GM04503 (cell line): ENCODE measurements around the gene ST3GAL3.
A peak's percentile ranks its signal among the peaks of the same experiment; 100 is the strongest.

Source experiments
- DNase-seq: peaks from one replicate; pipeline ENCODE4 v3.0.0-alpha.2; 2012; ENCODE audit warnings: low read depth

ST3GAL3 gene, protein sequence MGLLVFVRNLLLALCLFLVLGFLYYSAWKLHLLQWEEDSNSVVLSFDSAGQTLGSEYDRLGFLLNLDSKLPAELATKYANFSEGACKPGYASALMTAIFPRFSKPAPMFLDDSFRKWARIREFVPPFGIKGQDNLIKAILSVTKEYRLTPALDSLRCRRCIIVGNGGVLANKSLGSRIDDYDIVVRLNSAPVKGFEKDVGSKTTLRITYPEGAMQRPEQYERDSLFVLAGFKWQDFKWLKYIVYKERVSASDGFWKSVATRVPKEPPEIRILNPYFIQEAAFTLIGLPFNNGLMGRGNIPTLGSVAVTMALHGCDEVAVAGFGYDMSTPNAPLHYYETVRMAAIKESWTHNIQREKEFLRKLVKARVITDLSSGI

DNA sequence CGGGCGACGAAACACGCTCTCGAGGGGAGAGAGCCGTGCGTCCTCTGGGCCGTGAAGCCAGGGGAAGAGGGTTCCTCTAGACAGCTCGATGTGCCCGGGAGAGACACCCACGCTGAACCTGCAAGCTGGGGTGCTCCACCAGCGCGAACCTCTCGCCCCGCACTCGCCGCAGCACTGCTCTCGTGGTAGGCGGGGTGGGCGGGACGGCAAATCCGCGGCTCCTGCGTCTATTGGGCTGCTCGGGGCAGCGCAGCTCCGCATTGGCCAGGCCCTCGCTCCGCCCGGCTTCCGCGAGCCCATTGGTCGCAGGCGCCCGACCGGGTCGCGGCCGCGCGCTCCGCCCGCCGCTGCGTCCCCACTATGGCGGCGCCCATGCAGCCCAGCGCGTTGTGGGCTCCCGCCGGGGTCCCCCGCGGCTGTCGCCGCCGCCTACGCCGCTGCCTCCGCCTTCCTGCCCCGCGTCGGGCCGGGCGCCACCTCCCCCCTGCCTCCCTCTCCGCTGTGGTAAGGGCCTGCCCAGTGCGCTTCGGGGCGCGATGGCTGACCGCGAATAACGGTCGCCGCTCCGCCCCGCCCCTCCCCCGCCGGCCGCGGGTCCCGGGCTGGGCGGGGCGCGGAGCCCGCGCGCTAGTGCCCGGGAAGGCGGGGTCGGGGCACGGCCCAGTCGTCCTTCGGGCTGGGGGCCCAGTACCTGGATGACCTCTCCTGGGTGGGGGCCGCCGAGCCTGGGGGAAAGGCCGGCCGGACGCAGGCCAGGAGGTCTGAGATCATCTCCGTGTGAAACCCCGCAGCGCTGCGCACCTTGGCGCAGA is at the start of gene ST3GAL3:
Gene ST3GAL3, plus strand, starts transcription at position 347 of the 812 bp plus-strand sequence. CDS start 28,727 bp downstream, outside the sequence.
- no peak for DNase-seq

DNA sequence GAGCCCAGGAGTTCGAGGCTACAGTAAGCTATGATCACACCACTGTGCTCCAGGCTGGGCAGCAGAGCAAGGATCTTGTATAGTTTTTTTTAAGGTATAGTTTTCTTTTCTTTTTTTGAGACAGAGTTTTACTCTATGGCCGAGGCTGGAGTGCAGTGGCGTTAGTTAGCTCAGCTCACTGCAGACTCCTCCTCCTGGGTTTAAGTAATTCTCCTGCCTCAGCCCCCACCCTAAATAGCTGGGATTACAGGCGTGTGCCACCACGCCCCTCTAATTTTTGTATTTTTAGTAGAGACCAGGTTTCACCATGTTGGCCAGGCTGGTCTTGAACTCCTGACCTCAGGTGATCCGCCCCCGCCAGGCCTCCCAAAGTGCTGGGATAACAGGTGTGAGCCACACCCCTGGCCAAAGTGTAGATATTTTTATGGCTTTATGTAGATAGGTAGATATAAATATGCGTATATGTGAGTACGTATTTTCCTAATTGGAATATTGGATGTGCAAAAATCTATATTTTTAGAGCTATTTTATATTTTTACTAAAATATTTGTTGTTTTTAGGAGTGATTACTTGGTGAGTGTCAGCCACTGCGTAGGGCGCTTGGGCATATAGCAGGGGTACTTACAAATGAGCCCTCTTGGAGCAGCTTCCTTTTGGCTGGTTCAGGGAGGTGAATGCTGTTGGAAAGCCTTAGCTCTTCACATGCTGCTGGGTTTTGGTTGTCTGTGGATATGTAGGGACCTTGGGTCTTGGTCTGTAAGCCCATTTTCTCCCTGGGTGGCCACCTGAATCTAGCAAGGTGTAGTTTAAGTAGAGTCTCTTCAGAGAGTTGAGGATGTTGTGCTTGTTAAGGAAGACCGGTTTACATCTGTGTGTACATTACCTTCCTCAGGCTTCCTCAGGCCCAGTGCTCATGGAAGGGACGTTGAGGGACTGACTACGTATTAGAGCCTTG is 47.8 kb upstream of the ST3GAL3 start:
- no peak for DNase-seq

DNA sequence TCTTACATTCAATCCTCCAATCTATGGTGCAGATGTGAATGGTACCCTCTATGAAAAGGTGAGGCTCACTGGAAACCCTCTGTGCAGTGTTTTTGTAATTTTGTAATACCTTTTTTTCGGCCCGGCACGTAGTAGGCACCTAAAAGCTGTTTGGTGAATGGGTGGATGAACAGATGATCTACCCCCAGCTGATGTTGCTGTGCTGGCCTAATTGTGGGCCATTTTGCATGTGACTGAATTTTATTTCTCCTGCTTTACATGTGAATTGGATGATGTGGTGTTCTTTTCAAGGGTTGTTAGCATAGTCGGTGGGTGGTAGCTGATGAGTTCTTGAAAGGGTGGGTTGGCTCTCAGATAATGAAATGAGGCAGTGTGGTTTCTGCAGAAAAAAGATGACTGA is 47.0 kb upstream of the ST3GAL3 start:
- DNase-seq = no peak

DNA sequence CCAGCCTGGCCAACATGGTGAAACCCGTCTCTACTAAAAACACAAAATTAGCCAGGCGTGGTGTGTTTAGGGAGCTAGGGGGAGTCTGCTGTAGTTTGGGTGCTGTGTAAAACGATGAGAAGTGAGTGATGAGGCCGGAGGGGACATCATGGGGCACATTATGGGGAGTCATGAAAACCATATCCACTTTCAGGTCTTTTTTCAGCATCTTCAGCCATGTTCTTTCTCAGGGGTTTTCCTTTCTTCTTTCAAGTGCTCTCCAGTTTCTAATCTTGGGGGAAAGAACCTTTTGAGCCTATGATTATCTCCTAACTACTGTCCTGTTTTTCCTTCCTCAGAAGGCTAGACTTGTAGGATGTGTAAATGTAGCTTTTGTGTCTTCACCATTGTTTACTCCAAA is 43.0 kb upstream of the ST3GAL3 start:
- DNase-seq = no peak

DNA sequence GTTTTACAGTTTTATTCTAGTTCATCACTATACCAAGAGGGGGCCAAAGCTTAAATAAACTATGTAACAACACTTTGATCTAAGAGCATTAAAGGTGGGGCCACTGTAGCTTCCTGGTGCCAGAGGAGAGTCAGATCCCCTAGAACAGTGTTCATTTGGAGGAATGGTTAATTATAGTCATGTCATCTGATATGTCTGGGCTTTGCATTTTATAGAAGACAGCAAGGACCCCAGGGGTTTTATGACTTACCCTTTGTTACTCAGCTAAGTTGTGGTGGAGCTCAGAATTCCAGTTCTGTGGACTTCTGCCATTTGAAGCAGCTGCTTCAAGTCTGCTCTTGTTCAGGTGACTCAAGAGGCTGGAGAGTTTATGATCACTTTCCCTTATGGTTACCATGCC is 40.7 kb upstream of the ST3GAL3 start:
- DNase-seq = no peak

DNA sequence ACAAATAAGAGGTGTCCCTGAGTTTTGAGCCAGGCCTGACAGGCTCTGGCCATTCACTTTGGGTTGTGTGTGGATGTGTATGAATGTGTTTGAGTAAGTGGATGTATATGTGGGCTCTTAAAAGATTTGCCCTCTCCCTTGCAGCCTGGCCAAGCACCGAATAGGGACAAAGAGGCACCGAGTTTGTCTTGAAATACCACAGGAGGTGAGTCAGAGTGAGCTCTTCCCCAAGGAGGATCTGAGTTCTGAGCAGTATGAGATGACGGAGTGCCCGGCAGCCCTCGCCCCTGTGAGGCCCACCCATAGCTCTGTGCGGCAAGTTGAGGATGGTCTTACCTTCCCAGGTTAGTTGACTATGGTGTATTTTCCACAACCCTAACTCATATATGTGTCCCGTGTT is 38.4 kb upstream of the ST3GAL3 start:
- no peak for DNase-seq

DNA sequence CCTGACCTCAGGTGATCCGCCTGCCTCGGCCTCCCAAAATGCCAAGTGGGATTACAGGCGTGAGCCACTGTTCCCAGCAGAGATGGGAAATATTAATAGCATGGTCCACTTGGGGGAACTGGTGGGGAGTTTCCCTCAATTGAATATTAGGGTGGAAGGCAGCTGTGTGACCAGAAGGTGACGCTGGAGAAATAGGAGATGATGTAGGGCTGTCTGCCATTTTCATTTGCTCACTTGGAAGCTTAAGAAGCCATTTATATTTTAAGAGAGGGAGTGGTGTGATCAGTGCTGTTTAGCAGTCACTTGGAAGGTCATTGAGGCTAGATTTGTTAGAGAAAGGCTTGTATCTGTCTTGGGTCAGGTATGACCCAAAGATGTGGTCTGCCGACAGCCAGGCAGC is 37.5 kb upstream of the ST3GAL3 start:
- DNase-seq = no peak

DNA sequence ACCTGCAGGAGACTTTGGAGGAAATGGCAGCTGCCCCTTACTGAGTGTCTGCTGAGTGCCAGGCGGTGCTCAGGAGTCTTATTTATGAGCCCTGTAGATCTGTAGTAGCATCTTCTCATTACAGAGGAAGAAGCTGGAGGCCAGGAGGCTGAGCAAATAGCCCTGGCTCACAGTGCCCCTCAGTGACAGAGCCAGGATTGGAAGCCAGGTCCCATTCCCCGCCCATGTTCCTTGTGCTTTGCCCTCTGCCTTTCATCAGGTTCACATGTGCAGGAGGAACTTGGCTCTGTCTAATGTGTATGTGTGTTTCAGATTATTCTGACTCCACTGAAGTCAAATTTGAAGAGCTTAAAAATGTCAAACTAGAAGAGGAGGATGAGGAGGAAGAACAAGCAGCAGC is 36.1 kb upstream of the ST3GAL3 start:
- no peak for DNase-seq

DNA sequence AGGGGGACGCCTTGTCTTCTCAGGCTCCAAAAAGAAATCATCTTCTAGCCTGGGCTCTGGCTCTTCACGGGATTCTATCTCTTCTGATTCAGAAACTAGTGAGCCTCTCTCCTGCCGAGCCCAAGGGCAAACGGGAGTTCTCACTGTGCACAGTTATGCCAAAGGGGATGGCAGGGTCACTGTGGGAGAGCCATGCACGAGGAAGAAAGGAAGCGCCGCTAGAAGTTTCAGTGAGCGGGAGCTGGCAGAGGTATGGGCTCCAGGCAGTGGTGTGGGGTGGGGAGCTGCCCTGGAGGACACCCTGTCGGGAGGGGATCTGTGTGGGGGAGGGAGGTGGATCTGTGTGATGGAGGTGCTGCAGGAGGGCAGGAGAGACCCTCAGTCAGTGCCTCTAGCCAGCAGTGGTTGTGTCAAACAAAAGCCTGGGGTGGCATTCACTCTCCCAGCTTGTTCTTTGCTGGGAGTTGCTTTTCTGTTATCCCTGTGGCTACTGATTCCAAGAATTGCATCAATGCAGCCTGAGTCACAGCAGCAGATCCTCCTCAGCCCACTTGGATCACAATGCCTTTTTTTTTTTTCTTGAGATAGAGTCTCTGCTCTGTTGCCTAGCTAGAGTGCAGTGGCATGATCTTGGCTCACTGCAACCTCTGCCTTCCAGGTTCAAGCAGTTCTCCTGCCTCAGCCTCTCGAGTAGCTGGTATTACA is 35.6 kb upstream of the ST3GAL3 start:
- DNase-seq = peak; percentile 64

DNA sequence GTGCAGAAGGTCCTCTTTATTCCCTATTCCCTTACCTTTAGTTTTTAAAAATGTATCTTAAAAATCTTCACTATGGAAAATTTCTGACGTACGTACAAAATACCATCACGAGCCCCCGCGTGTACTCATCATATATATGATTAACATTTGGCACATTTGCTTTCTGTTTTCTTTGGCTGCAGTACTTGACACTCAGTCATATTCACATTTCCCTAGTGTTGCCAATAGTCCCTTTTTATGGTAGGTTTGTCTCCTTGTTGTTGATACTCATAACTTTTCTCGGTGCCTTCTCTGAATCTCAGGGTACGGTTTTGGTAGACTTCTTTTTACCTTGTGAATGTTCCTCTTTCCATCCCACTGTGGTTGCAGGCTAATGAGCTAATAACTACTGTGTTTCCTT is 34.1 kb upstream of the ST3GAL3 start:
- DNase-seq = no peak

DNA sequence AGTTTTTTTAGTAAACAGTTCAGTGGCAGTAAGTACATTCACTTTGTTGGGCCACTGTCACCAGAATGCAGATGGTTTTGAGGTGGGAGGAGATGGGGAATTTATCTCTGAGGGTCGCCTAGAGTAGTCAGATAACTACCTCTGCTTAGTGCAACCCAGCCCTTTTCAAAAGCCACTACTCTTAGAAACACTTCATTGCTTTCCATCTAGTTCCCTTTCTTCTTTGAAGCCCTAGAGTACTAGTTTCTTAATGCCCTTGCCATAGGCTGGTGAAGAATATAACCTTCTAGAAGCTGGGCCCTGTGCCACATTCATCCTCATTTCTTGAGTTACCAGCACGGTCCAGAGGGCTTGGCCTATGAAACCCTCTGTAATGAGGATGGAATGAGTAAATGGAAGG is 28.4 kb upstream of the ST3GAL3 start:
- DNase-seq = no peak

DNA sequence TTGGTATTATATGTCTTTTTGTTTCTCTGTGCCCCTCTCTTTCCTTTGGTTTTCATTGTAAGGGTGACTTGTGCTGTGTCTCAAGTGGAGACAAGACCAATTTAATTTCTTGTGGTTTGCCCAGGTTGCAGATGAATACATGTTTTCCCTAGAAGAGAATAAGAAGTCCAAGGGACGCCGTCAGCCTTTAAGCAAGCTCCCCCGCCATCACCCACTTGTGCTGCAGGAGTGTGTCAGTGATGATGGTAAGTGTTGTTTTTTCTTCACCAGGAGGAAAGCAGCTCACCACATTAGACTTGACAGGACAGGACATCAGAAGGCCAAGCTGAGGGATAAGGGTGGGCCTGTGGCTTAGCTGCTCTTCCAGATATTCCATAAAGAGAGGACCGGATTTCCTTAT is 23.8 kb upstream of the ST3GAL3 start:
- no peak for DNase-seq

DNA sequence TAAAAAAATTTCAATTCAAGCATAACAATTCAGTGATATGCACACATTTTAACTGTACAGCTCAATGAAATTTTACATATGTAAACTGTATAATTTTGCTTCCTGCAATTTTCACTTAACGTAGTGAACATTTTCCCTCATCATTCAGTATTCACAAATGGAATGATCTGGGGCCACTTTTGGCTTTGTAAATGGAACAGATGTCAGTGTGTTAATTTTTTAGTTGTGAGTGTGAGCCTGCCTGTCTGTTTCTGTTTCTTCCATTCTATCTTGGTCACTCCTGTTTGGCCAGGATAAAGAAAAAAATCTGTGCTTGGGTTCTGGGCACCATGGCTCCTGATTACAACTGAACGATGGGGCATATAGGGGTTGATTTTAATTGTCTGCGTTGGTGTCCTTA is 20.5 kb upstream of the ST3GAL3 start:
- DNase-seq = no peak

DNA sequence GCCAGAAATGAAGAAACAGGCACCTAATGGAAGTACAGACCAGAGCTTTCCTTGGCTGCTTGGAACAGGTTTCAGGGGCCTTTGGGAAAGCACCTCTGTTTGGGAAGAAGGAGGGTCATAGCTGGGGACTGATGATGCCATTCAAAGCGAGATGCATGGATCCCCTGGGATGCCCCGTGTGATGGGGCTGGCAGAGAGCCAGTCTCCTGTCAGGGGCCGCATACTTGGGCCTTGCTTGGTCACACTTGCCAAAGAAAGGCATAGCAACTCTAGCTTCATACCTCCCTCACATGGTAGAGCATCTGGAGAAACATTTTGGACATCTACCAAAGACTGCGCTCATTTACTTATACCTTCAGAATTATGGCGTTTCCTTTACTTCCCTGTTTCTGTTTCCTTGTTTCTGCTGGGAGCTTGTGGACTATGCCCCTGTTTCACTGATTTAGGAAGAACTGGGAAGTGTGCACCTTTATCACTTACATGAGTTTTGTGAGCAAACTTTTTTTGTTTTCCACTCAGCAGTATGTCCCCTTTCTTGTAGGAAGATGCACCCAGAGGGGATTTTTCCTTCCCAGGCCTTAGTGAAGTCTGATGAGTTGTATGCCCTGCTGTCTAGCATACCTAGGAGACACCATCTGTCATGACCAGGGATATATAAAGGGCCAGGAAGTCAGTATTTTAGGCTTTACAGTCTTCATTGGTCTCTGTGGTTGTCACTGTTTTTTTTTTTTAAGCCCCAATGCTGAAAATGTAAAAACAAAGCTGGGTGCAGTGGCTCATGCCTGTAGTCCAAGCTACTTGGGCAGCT is 19.8 kb upstream of the ST3GAL3 start:
- no peak for DNase-seq

DNA sequence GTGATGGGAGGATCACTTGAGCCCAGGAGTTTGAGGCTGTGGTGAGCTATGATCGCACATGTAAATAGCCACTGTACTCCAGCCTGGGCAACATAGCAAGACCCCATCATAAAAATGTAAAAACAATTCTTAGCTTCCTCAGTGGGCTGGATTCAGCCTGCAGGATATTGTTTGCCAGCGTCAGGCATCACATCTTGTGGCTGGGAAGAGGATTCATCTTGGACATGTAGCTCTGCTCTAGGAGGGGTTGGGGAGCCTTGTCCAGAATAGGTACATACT is 19.3 kb upstream of the ST3GAL3 start:
- DNase-seq = no peak

DNA sequence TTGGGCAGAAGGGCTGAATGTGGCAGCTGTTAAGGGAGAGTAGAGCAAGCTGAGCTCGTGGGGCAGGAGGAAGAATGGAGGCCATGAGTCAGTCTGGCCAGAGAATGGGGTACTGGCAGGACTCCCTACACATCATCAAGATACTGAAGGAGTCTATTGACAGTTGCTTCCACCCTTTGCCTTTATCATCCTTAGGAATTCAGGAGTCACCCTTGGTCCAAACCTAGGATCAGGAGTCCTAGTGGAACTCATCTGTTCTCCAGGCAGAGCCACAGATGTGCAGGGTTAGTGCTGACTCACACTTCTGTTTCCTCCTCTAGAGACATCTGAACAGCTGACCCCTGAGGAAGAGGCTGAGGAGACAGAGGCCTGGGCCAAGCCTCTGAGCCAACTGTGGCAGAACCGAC is 18.7 kb upstream of the ST3GAL3 start:
- DNase-seq = peak; percentile 88

DNA sequence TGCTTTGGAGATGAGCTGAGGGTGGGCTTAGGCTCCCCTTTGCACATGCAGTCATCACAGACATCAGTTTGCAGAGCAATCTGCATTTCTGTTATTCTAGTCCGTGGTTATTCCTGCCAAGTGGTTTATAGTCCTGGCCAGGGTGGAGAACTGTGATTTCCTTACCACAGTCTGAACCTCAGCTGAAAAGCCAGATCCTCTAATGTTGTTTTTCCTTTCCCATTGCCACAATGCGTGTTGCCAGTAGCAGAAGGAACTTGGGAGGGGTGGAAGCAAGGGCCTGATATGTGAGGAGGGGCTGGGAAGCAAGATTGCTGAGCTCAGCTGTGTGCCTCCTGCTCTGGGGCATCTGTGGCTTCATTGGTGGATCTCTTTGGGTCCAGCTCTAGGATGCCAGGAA is 18.0 kb upstream of the ST3GAL3 start:
- no peak for DNase-seq

DNA sequence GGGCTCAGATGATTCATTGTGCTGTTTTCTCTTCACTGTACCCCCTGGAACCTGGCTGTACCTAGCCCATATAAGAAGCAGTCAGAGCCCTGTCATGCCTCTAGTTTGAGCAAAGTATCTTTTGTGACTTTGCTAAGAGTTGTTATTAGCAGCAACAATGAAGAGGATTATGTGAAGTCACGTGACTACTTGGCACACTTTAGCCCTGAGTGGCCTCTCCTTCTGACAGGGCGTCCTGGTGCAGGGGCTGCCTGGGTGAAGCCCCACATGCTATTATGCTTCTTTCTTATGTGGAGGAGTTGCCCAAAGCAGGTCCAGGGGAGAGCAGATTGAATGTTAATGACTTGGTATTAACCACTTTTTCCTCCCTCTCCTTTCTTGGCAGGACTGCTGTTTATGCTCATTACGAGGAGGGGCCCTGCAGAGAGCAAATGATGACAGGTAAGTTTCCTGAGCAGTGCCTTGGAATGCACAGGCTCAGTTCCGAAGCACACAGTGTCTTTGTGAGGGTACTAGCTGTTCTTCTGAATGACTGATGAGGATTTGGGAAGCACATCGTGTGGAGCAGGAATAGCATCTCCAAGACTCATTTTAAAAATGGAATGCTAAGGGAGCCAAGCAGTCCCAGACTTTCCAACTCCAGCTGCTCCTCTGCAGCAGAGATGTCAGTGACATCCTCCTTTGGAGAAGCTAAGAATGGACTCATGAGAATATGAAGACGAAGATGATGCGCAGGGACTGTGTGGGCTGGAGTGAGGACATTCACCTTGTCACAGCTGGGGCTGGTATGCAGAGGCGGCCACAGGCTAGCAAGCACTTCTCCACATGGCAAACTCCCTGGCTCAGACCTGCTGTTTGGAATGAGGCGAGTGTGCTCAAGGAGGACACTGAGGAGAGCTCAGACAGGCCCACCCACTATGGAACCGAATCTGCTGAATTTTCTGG is 15.2 kb upstream of the ST3GAL3 start:
- no peak for DNase-seq

DNA sequence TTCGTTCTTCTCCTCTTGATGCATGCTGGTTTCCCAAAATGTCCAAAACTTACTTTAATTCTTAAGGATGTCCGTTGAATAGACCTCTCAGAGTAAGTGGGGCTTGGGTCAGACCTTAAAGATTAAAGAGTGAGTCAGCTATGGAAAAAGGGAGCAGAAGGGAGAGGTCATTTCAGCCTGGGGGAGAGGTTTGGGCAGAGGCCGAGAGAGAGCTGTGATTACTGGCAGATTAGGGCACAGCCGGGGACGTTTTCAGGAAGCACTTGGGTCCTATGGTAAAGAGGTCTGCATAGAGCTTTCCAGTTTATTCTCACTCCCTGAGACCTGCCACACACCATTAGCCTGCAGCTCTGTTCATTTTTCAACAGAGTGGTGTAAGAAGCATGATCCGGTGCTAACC is 14.0 kb upstream of the ST3GAL3 start:
- DNase-seq = no peak

DNA sequence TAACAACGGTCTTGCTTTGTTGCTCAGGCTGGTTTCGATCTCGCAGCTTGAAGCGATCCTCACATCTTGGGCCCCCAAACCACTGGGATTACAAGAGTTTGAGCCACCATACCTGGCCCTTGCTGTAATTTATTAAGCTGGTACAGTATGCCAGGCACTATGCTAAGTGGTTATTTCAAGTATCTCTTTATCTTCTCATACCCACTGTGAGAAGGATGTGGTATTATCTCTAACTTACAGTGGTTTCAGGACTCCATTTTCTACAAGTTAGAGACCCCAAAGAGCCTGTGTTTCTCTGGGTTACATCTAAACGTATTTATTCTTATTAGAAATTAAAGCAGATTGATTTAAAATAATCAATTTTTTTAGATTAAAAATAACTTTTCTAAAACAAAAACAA is 8.1 kb upstream of the ST3GAL3 start:
- DNase-seq = no peak
